Mesendoderm (in vitro differentiated cells): ENCODE measurements around the gene KRTAP10-11.

Source experiments
- DNase-seq: peaks from one replicate; pipeline ENCODE4 v3.0.0; 2013
- H2AK5ac ChIP-seq: 2 replicates; pipeline ENCODE4 v1.6.1; 2013; ENCODE audit warnings: low read length, inconsistent platforms
- H2BK120ac ChIP-seq: 2 replicates; pipeline ENCODE4 v1.6.1; 2013; ENCODE audit warnings: low read depth, mild to moderate bottlenecking, low read length, moderate library complexity, mixed read lengths
- H2BK15ac ChIP-seq: replicated peaks from 2 replicates; pipeline ENCODE4 v1.6.1; 2013; ENCODE audit warnings: low read depth, mild to moderate bottlenecking, moderate library complexity
- H2BK5ac ChIP-seq: 2 replicates; pipeline ENCODE4 v1.6.1; 2013; ENCODE audit warnings: low read length, inconsistent platforms
- H3K18ac ChIP-seq: 2 replicates; pipeline ENCODE4 v1.6.1; 2013; ENCODE audit warnings: mild to moderate bottlenecking, low read length, mixed read lengths
- H3K23ac ChIP-seq: one replicate; pipeline ENCODE4 v1.6.1; 2013; ENCODE audit warnings: low read length
- H3K27ac ChIP-seq: 2 replicates; pipeline ENCODE4 v1.5.1; 2013; ENCODE audit warnings: low read depth, mild to moderate bottlenecking, inconsistent platforms, low read length, moderate library complexity
- H3K27me3 ChIP-seq: 2 replicates; pipeline ENCODE4 v1.6.1; 2013; ENCODE audit warnings: low read length, control low read depth, mild to moderate bottlenecking, inconsistent platforms; ENCODE audit not compliant: insufficient read depth, poor library complexity
- H3K36me3 ChIP-seq: 2 replicates; pipeline ENCODE4 v1.6.1; 2013; ENCODE audit warnings: low read length, inconsistent platforms; ENCODE audit not compliant: control insufficient read depth, insufficient read depth
- H3K4ac ChIP-seq: one replicate; pipeline ENCODE4 v1.6.1; 2013; ENCODE audit warnings: low read depth, mild to moderate bottlenecking, low read length, moderate library complexity
- H3K4me1 ChIP-seq: 2 replicates; pipeline ENCODE4 v1.6.1; 2013; ENCODE audit warnings: low read depth, low read length, inconsistent platforms; ENCODE audit not compliant: control insufficient read depth
- H3K4me2 ChIP-seq: 2 replicates; pipeline ENCODE4 v1.6.1; 2013; ENCODE audit warnings: low read length
- H3K4me3 ChIP-seq: 2 replicates; pipeline ENCODE4 v1.5.1; 2013; ENCODE audit warnings: mild to moderate bottlenecking, low read length
- H3K56ac ChIP-seq: one replicate; pipeline ENCODE4 v1.6.1; 2013; ENCODE audit warnings: low read length
- H3K79me1 ChIP-seq: 2 replicates; pipeline ENCODE4 v1.6.1; 2013; ENCODE audit warnings: low read length, inconsistent platforms
- H3K79me2 ChIP-seq: 2 replicates; pipeline ENCODE4 v1.6.1; 2013; ENCODE audit warnings: mild to moderate bottlenecking, low read length; ENCODE audit not compliant: control insufficient read depth, insufficient read depth
- H3K9ac ChIP-seq: 2 replicates; pipeline ENCODE4 v1.6.1; 2013; ENCODE audit warnings: low read length, inconsistent platforms
- H4K5ac ChIP-seq: one replicate; pipeline ENCODE4 v1.6.1; 2013; ENCODE audit warnings: low read length
- H4K8ac ChIP-seq: one replicate; pipeline ENCODE4 v1.6.1; 2013; ENCODE audit warnings: low read depth, mild to moderate bottlenecking, control low read depth, low read length, moderate library complexity
- WGBS: extraction: QIAGEN DNeasy Blood & Tissue Kit; methylation state at CpG from one replicate; pipeline ENCODE4 v1.1.7; 2013; ENCODE audit warnings: low lambda C conversion rate, missing lambda C conversion rate; ENCODE audit not compliant: insufficient coverage; ENCODE audit errors: extremely low coverage; 5-methylcytosine and 5-hydroxymethylcytosine counted together

The KRTAP10-11 gene

GRCh38 chr21:44601596-44602462 is 44.4 kb upstream of the KRTAP10-11 start:
- H3K9ac ChIP-seq, result no peak overlapping the region
- no CpG with 5 or more reads among the region's 23 CpGs for WGBS
- no peak overlapping the region for H3K27ac ChIP-seq
- DNase-seq, result no peak
- no peak overlapping the region for H3K23ac ChIP-seq
- no peak overlapping the region for H3K4me3 ChIP-seq
- no peak overlapping the region for H2BK120ac ChIP-seq
- no peaks in the 10 kb centered on the region for H3K27me3 ChIP-seq
- no peak overlapping the region for H4K8ac ChIP-seq
- no peaks in the 10 kb centered on the region for H3K79me1 ChIP-seq
- H3K4me1 ChIP-seq, result no peaks in the 10 kb centered on the region
- H3K36me3 ChIP-seq, result no peaks in the 10 kb centered on the region
- H2BK15ac ChIP-seq, result no peak overlapping the region
- no peak overlapping the region for H3K56ac ChIP-seq
- H2BK5ac ChIP-seq, result no peak overlapping the region
- H3K4ac ChIP-seq, result no peak overlapping the region
- H4K5ac ChIP-seq, result no peak overlapping the region
- H3K4me2 ChIP-seq, result no peak overlapping the region
- H3K79me2 ChIP-seq, result no peaks in the 10 kb centered on the region
- no peak overlapping the region for H3K18ac ChIP-seq
- H2AK5ac ChIP-seq, result no peak overlapping the region

- H3K23ac ChIP-seq, result no peak overlapping the region
- no peak overlapping the region for H2BK5ac ChIP-seq
- WGBS, result no CpG with 5 or more reads among the region's 21 CpGs
- H3K27me3 ChIP-seq, result no peaks in the 10 kb centered on the region
- no peak overlapping the region for H3K27ac ChIP-seq
- H3K79me2 ChIP-seq, result no peaks in the 10 kb centered on the region
- no peaks in the 10 kb centered on the region for H3K36me3 ChIP-seq
- H3K4me1 ChIP-seq, result no peaks in the 10 kb centered on the region
- H3K18ac ChIP-seq, result no peak overlapping the region
- no peak overlapping the region for H2AK5ac ChIP-seq
- H2BK15ac ChIP-seq, result no peak overlapping the region
- H4K5ac ChIP-seq, result no peak overlapping the region
- H3K4me3 ChIP-seq, result no peak overlapping the region
- no peak overlapping the region for H3K4me2 ChIP-seq
- no peaks in the 10 kb centered on the region for H3K79me1 ChIP-seq
- H3K4ac ChIP-seq, result no peak overlapping the region
- DNase-seq, result no peak
- no peak overlapping the region for H4K8ac ChIP-seq
- H3K56ac ChIP-seq, result no peak overlapping the region
- no peak overlapping the region for H2BK120ac ChIP-seq
- H3K9ac ChIP-seq, result no peak overlapping the region
Measured at GRCh38 chr21:44602463-44602850, 43.8 kb upstream of the KRTAP10-11 start.

GRCh38 chr21:44603109-44603875 is 42.9 kb upstream of the KRTAP10-11 start:
- DNase-seq, result no peak
- Histone ChIP-seq H2BK5ac (no peak overlapping the region), H3K36me3 (no peaks in the 10 kb centered on the region), H4K8ac (no peak overlapping the region), H3K56ac (no peak overlapping the region), H4K5ac (no peak overlapping the region), H2BK15ac (no peak overlapping the region), H3K79me2 (no peaks in the 10 kb centered on the region), H2BK120ac (no peak overlapping the region), H3K4me1 (no peaks in the 10 kb centered on the region), H3K27ac (no peak overlapping the region), H3K18ac (no peak overlapping the region), H3K4ac (no peak overlapping the region), H3K23ac (no peak overlapping the region), H3K79me1 (no peaks in the 10 kb centered on the region), H3K4me3 (no peak overlapping the region), H3K27me3 (no peaks in the 10 kb centered on the region), H3K4me2 (no peak overlapping the region), H2AK5ac (no peak overlapping the region), H3K9ac (no peak overlapping the region)
- no CpG with 5 or more reads among the region's 17 CpGs for WGBS

- Histone ChIP-seq H3K36me3 (no peaks in the 10 kb centered on the region), H3K56ac (no peak overlapping the region), H3K27ac (no peak overlapping the region), H3K79me1 (no peaks in the 10 kb centered on the region), H3K18ac (no peak overlapping the region), H3K4me2 (no peak overlapping the region), H4K5ac (no peak overlapping the region), H3K4me3 (no peak overlapping the region), H3K4ac (no peak overlapping the region), H3K79me2 (no peaks in the 10 kb centered on the region), H3K27me3 (no peaks in the 10 kb centered on the region), H2BK15ac (no peak overlapping the region), H2BK120ac (no peak overlapping the region), H4K8ac (no peak overlapping the region), H3K9ac (no peak overlapping the region), H3K23ac (no peak overlapping the region), H2AK5ac (no peak overlapping the region), H3K4me1 (no peaks in the 10 kb centered on the region), H2BK5ac (no peak overlapping the region)
- WGBS, result no CpG with 5 or more reads among the region's 8 CpGs
- no peak for DNase-seq
Measured at GRCh38 chr21:44603911-44604310, 42.3 kb upstream of the KRTAP10-11 start.

DNA sequence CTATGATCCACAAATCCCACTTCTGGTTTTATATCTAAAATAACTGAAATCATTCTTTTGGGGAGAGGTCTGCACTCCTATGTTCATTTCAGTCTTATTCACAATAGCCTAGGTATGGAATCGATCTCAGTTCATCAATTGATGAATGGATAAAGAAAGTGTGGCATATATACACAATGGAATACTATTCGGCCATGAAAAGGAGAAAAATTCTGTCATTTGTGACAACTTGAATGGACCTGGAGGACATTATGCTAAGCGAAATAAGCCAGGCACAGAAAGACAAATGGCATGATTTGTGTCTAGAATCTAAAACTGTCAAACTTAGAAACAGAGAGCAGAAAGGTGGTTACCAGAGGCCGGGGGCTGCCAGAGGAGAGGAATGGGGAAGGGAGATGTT is 39.7 kb upstream of the KRTAP10-11 start:
- Histone ChIP-seq H3K27me3 (no peaks in the 10 kb centered on the region), H4K8ac (no peak overlapping the region), H3K9ac (no peak overlapping the region), H3K79me1 (no peaks in the 10 kb centered on the region), H3K4me1 (no peaks in the 10 kb centered on the region), H3K23ac (no peak overlapping the region), H2BK120ac (no peak overlapping the region), H3K27ac (no peak overlapping the region), H2BK5ac (no peak overlapping the region), H3K18ac (no peak overlapping the region), H2BK15ac (no peak overlapping the region), H3K4me3 (no peak overlapping the region), H3K36me3 (no peaks in the 10 kb centered on the region), H4K5ac (no peak overlapping the region), H3K4me2 (no peak overlapping the region), H3K79me2 (no peaks in the 10 kb centered on the region), H2AK5ac (no peak overlapping the region), H3K56ac (no peak overlapping the region), H3K4ac (no peak overlapping the region)
- no peak for DNase-seq
- no CpG with 5 or more reads among the region's 4 CpGs for WGBS
